ENCODE measurements around the gene SYT8. TPM values are rescaled to one million over a fixed set of nuclear protein-coding genes. Genes with fewer than 3 reads are reported as not detected.

Gene SYT8
- total and polyA plus RNA-seq, 2 donors from 2014 or later: 1.2 to 1.7 TPM

- Histone ChIP-seq H3K36me3 (ENCODE audit: control insufficient read depth in 2 of 3, insufficient read depth in 3 of 3, low read length in 3 of 3) (no peaks in the 10 kb centered on the region), H3K27ac (ENCODE audit: low read depth in 2 of 2, low read length in 2 of 2) (no peak overlapping the region), H3K27me3 (ENCODE audit: control insufficient read depth, insufficient read depth, low read length) (no peaks in the 10 kb centered on the region), H3K4me3 (ENCODE audit: low read length in 3 of 3) (no peak overlapping the region), H3K9ac (ENCODE audit: low read length in 3 of 3) (no peak overlapping the region), H3K4me1 (ENCODE audit: control insufficient read depth in 2 of 3, insufficient read depth in 2 of 3, low read depth in 1 of 3, low read length in 3 of 3) (no peaks in the 10 kb centered on the region), H3K9me3 (ENCODE audit: control insufficient read depth in 2 of 3, insufficient read depth in 1 of 3, low read length in 3 of 3) (no peaks in the 10 kb centered on the region)
- FAIRE-seq: no peak
- DNase-seq: peak in 2 of 5 donors; percentile 35 to 69
- TF ChIP-seq, protein P1, sequence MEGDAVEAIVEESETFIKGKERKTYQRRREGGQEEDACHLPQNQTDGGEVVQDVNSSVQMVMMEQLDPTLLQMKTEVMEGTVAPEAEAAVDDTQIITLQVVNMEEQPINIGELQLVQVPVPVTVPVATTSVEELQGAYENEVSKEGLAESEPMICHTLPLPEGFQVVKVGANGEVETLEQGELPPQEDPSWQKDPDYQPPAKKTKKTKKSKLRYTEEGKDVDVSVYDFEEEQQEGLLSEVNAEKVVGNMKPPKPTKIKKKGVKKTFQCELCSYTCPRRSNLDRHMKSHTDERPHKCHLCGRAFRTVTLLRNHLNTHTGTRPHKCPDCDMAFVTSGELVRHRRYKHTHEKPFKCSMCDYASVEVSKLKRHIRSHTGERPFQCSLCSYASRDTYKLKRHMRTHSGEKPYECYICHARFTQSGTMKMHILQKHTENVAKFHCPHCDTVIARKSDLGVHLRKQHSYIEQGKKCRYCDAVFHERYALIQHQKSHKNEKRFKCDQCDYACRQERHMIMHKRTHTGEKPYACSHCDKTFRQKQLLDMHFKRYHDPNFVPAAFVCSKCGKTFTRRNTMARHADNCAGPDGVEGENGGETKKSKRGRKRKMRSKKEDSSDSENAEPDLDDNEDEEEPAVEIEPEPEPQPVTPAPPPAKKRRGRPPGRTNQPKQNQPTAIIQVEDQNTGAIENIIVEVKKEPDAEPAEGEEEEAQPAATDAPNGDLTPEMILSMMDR (IDR thresholded peaks at IDR 0.05; ENCODE audit: borderline replicate concordance, extremely low read depth, insufficient read depth): no peak
- intact Hi-C loops (cut with DNase I): no loop called here
Measured at GRCh38 chr11:1879342-1879940, 44.7 kb downstream of the SYT8 start.

GRCh38 chr11:1879941-1880720 is 45.3 kb downstream of the SYT8 start:
- FAIRE-seq (no peak), DNase-seq (peak in 3 of 5 donors; percentile 54 to 76 (median 55))
- Histone ChIP-seq H3K9me3 (ENCODE audit: control insufficient read depth in 2 of 3, insufficient read depth in 1 of 3, low read length in 3 of 3) (no peaks in the 10 kb centered on the region), H3K27me3 (ENCODE audit: control insufficient read depth, insufficient read depth, low read length) (no peaks in the 10 kb centered on the region), H3K4me3 (ENCODE audit: low read length in 3 of 3) (no peak overlapping the region), H3K9ac (ENCODE audit: low read length in 3 of 3) (no peak overlapping the region), H3K4me1 (ENCODE audit: control insufficient read depth in 2 of 3, insufficient read depth in 2 of 3, low read depth in 1 of 3, low read length in 3 of 3) (no peaks in the 10 kb centered on the region), H3K27ac (ENCODE audit: low read depth in 2 of 2, low read length in 2 of 2) (no peak overlapping the region), H3K36me3 (ENCODE audit: control insufficient read depth in 2 of 3, insufficient read depth in 3 of 3, low read length in 3 of 3) (no peaks in the 10 kb centered on the region)
- TF ChIP-seq, protein P1 (IDR thresholded peaks at IDR 0.05; ENCODE audit: borderline replicate concordance, extremely low read depth, insufficient read depth): no peak
- intact Hi-C loops (cut with DNase I): no loop called here

DNA sequence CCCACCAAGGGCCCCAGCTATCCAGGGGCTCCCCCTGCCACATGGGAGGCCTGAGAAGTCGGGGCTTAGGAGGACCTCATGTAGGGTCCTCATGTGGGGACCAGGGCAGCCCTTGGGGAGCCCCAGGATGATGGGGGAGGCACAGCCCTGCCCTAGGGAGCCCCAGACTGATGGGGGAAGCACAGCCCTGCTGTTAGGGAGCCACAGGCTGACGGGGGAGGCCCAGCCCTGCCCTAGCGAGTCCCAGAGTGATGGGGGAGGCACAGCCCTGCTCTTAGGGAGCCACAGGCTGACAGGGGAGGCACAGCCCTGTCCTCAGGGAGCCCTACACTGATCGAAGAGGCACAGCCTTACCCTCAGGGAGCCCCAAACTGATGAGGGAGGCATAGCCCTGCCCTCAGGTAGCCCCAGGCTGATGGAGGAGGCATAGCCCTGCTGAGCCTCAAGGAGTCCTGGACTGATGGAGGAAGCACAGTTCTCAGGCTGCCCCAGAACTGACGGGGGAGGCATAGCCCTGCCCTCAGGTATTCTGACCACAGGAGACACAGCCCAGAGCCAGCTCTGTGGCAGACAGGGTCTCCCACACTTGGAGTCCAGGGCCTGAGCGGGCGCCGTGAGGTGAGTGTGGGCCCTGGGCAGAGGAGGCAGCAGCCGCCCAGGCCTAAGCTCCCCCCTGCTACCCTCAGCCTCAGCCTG is 46.1 kb downstream of the SYT8 start:
- TF ChIP-seq, protein P1 (IDR thresholded peaks at IDR 0.05; ENCODE audit: borderline replicate concordance, extremely low read depth, insufficient read depth): no peak
- H3K27ac ChIP-seq (ENCODE audit: low read depth in 2 of 2, low read length in 2 of 2): no peak overlapping the region
- no peaks in the 10 kb centered on the region for H3K36me3 ChIP-seq (ENCODE audit: control insufficient read depth in 2 of 3, insufficient read depth in 3 of 3, low read length in 3 of 3)
- intact Hi-C loops (cut with DNase I): no loop called here
- FAIRE-seq (no peak), DNase-seq (peak in 1 of 5 donors; percentile 43)
- no peaks in the 10 kb centered on the region for H3K9me3 ChIP-seq (ENCODE audit: control insufficient read depth in 2 of 3, insufficient read depth in 1 of 3, low read length in 3 of 3)
- H3K9ac ChIP-seq (ENCODE audit: low read length in 3 of 3): no peak overlapping the region
- no peaks in the 10 kb centered on the region for H3K27me3 ChIP-seq (ENCODE audit: control insufficient read depth, insufficient read depth, low read length)
- no peak overlapping the region for H3K4me3 ChIP-seq (ENCODE audit: low read length in 3 of 3)
- no peaks in the 10 kb centered on the region for H3K4me1 ChIP-seq (ENCODE audit: control insufficient read depth in 2 of 3, insufficient read depth in 2 of 3, low read depth in 1 of 3, low read length in 3 of 3)
